SKM-1 (cell line): ENCODE measurements around the gene DUS3L.
A peak's percentile ranks its signal among the peaks of the same experiment; 100 is the strongest.

Source experiments
- DNase-seq: peaks from one replicate; lab custom pipeline; 2025; ENCODE audit not compliant: unreplicated experiment; lab: John Stamatoyannopoulos, UW

DUS3L gene

DNA sequence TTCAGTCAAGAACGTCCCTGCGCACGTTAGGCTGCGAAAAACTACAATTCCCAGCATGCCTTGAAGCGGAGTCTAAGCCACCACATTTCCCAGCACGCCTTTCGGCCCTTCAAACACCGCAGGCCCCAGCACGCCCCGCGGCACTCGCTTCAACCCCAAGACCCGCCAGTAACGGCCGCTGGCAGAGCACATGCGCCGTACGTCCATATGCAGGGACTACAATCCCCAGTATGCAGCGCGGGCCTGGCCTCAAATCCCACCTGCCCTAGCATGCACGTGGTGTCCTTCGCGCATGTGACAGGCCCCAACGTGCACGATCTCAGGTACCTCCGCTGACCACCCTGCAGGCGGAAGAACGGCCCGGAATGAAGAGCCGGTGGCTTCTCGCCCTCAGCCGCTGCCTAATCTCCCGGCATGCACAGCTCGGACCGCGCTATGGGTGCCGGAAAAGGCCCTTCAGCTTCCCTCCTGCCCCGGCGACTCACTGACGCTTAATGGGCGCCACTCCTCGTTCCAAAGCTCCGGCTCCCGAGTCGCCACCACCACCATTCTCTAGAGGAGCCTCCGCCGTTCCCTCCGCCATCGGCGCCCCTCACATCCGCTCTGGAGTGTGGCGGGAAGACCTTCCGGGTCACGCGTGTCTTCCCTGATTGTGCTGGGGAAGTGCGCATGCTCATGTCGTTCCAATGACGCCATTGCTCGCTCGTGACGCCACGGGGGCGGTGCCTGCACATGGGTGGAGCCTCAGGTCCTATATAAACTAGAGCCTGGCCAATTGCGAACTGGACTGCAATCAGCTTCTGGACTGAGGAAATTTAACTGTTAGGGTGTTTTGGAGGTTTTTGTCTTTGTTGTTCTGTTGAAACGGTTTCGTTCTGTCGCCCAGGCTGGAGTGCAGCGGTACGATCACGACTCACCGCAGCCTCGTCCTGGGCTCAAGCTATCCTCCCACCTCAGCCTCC lies at the start of gene DUS3L:
DUS3L (minus strand) TSS at position 605 of the 962 bp plus-strand sequence; CDS start at position 583, 22 bp downstream.
- DNase-seq: peak; percentile 87

- DNase-seq: no peak
Measured at GRCh38 chr19:5839065-5840017, 48.4 kb upstream of the DUS3L start, which contains the start of gene FUT6. FUT6 (minus strand) TSS chr19:5839702; CDS start chr19:5832567, 7,135 bp downstream.

GRCh38 chr19:5838353-5839064 lies 47.5 kb upstream of the DUS3L start:
- DNase-seq: no peak

- DNase-seq: no peak
Measured at GRCh38 chr19:5837761-5838352, 46.9 kb upstream of the DUS3L start.

DNA sequence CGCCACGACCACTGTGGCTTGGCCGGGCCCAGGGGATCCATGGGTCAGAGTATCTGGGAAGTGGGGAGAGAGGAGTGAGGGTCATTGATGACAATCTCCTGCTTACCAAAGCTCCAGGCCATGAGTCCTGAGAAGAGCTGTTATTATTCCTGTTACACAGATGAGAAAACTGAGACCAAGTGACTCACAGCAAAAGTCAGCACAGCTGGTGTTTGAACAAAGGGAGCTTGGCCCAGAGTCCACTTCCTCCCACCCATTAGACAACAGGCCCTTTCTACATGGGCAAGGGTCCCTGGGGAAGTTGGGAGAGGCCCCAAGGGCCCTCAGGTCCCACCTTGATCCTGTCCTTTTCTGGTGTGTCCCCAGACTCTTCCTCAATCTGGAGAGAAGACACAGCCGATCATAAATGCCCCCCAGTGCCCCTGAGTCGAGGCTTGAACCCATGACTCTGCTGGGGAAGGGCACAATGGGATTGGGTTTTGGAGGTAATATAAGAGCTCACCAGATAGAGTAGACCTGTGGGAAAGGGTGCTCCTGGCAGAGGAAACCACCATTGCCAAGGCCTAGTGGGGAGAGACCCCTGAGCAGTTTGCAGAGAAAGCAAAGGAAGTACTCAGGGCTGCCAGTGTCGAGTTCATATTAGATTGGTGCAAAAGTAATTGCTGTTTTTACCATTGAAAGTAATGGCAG lies 41.7 kb upstream of the DUS3L start:
- DNase-seq: no peak

GRCh38 chr19:5832061-5832460 lies 41.1 kb upstream of the DUS3L start:
- no peak for DNase-seq

GRCh38 chr19:5831159-5831558 lies 40.2 kb upstream of the DUS3L start:
- no peak for DNase-seq

- no peak for DNase-seq
Measured at GRCh38 chr19:5829567-5830310, 38.8 kb upstream of the DUS3L start.

GRCh38 chr19:5828661-5829566 lies 38.0 kb upstream of the DUS3L start:
- no peak for DNase-seq

GRCh38 chr19:5827891-5828660 lies 37.1 kb upstream of the DUS3L start:
- DNase-seq: peak; percentile 97

GRCh38 chr19:5827342-5827890 lies 36.5 kb upstream of the DUS3L start:
- DNase-seq: no peak

- DNase-seq: no peak
Measured at GRCh38 chr19:5826531-5827341, 35.8 kb upstream of the DUS3L start.

GRCh38 chr19:5825178-5825577 lies 34.2 kb upstream of the DUS3L start:
- DNase-seq: no peak

- DNase-seq: no peak
Measured at GRCh38 chr19:5824751-5825150, 33.8 kb upstream of the DUS3L start.

GRCh38 chr19:5823579-5824281 lies 32.8 kb upstream of the DUS3L start:
- no peak for DNase-seq
